ENCODE data around the gene TTLL11. TPM values are rescaled to one million over a fixed set of nuclear protein-coding genes. Genes with fewer than 3 reads are reported as not detected.

Gene TTLL11
- total RNA-seq, 4 donors from 2014 or later, result 9.8 to 18.6 (median 15.6) TPM

DNA sequence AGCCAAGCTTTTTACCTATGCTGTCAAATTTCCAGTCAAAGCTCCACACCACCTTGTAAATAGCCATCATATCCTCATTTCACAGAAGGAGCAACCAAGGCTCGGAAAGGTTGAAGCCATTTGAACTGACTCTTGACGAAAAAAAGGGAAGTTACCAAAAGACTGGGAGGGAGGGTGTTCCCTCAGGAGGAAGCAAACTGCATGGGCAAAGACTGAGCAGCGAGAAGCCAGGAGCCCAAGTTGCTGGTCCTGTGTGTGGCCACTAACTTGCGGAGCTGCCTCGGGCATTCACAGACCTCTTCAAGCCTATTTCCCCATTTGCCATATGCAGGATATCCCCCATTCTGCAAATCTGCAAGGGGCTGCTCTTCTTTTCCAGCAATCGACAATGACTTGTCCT, 37.4 kb downstream of the TTLL11 start:
- H3K27ac ChIP-seq, result no peak overlapping the region
- no peak overlapping the region for H3K4me3 ChIP-seq
- TF ChIP-seq POLR2A (IDR thresholded peaks at IDR 0.05) (no peak), EP300 (IDR thresholded peaks at IDR 0.05) (no peak)
- TF ChIP-seq, protein P1, sequence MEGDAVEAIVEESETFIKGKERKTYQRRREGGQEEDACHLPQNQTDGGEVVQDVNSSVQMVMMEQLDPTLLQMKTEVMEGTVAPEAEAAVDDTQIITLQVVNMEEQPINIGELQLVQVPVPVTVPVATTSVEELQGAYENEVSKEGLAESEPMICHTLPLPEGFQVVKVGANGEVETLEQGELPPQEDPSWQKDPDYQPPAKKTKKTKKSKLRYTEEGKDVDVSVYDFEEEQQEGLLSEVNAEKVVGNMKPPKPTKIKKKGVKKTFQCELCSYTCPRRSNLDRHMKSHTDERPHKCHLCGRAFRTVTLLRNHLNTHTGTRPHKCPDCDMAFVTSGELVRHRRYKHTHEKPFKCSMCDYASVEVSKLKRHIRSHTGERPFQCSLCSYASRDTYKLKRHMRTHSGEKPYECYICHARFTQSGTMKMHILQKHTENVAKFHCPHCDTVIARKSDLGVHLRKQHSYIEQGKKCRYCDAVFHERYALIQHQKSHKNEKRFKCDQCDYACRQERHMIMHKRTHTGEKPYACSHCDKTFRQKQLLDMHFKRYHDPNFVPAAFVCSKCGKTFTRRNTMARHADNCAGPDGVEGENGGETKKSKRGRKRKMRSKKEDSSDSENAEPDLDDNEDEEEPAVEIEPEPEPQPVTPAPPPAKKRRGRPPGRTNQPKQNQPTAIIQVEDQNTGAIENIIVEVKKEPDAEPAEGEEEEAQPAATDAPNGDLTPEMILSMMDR (IDR thresholded peaks at IDR 0.05), result no peak
- DNase-seq (ENCODE audit: low spot score in 2 of 2), result no peak
- 79 to 91% methylated on average over 6 of the region's 6 CpGs for WGBS, 2 donors
- peaks cover 0 to 16% (median 0%) of the 10 kb centered on the region in 4 donors for H3K4me1 ChIP-seq
- peaks cover 0 to 4% (median 0%) of the 10 kb centered on the region in 3 donors for H3K36me3 ChIP-seq
- no peaks in the 10 kb centered on the region for H3K27me3 ChIP-seq
- H3K9me3 ChIP-seq, result no peaks in the 10 kb centered on the region

DNA sequence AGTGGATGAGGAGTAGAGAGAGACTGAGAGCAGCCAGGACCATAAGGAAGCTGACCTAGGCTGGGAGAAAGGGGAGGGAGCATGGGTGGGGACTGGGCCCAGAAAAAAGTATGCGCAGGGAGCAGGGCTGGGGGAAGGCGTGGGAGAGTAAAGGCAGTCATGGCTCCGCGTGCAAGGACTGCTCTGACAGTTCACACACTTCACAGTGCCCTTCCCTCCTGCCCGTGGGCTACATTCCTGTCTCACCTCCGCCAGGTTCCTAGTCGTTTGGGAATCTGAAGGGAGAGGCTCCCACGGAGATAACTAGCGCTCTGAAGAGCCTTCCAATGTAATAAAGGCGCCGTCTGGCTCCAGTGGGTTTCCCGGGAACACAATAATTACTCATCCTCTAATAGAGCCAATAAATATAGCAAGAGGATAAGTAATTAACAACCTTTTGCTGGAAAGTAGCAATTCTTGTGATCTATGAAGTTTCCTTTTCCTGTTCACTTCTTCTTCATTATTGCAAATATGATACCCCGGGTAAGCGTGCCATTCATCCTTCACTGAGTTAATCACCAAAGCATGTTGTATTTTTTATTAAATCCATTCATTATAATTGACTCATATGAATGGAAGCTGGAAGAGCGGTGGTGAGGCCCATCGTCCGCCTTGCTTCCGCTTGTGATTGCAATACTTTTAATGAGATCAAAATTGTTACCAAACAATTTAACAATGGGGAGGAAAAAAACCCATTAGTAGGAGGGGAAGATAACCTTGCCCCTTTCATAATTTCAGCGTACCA, 39.3 kb downstream of the TTLL11 start:
- no peaks in the 10 kb centered on the region for H3K27me3 ChIP-seq
- no peaks in the 10 kb centered on the region for H3K9me3 ChIP-seq
- no peaks in the 10 kb centered on the region for H3K36me3 ChIP-seq
- 64 to 65% methylated on average over 19 of the region's 19 CpGs for WGBS, 2 donors
- H3K4me3 ChIP-seq, result no peak overlapping the region
- TF ChIP-seq EP300 (IDR thresholded peaks at IDR 0.05), result no peak
- no peak for TF ChIP-seq POLR2A (IDR thresholded peaks at IDR 0.05)
- TF ChIP-seq, protein P1 (IDR thresholded peaks at IDR 0.05), result no peak
- no peak for DNase-seq (ENCODE audit: low spot score in 2 of 2)
- peaks cover 0 to 16% (median 0%) of the 10 kb centered on the region in 4 donors for H3K4me1 ChIP-seq
- no peak overlapping the region for H3K27ac ChIP-seq

DNA sequence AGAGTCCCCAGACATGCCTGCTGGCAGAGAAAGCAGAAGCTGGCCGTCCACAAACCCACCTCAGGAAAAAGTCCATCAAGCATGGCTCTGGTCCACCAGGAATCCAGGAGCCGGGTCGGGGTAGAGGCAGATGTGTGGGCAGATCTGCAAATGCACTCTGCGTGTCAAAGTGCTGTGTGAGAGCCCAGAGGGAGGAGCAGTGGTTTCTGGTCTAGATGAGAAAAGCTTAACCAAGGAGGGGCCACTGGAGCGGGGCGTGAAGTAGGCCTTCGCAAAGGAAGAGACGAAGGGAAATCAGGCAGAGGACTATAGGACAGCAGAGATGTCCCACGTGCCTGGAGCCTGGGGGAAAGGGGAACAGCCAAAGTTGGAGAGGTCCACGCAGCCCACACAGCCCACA, 40.0 kb downstream of the TTLL11 start:
- Histone ChIP-seq H3K27me3 (no peaks in the 10 kb centered on the region), H3K9me3 (no peaks in the 10 kb centered on the region), H3K4me3 (no peak overlapping the region), H3K27ac (no peak overlapping the region), H3K4me1 (peaks cover 0 to 14% (median 0%) of the 10 kb centered on the region in 4 donors), H3K36me3 (no peaks in the 10 kb centered on the region)
- 64 to 65% methylated on average over 10 of the region's 10 CpGs for WGBS, 2 donors
- TF ChIP-seq EP300 (IDR thresholded peaks at IDR 0.05) (no peak), POLR2A (IDR thresholded peaks at IDR 0.05) (no peak)
- TF ChIP-seq, protein P1 (IDR thresholded peaks at IDR 0.05), result no peak
- no peak for DNase-seq (ENCODE audit: low spot score in 2 of 2)

DNA sequence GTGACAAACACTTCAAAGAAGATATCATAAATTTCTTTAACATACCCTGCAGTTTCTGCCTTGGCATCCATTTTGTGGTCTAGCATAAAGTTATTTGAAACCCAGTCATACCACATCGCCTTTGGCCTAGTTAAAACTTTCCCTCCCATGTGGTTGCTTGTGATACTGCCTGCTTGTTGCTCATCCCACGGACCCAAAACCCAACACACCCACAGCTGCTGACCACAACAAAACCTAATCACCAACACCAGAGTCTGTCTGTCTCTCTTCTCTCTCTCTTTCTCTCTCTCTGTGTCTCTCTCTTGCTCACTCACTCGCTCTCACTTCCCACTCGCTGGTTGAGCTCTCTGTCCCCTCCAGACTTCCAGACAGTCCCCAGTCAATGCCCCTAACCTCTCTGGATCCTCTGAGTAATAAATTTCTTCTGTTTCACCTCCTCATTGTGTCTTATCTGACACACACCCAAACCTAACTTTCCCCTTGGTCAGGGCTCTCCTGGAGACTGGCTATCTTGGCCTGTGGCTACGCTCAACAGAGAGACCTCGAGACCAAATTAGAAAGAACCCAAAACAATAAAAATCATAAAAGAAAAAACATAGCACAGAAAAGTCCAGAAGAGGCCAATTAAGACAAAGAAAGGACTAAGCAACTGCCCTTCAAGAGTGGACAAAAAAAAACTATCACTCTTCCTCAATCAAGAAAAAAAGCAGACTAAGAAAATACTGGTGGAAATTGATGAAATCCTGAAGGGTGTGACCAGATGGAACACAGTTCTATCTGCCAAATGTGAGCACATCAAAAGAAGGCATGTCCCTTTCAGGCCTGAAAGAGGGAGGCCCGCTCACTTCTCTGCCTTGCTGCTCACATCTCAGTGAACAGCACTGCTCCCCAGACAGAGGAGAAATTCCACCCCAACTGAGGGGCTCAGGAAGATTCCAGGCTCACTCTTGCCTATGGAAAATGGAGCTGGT, 41.5 kb downstream of the TTLL11 start:
- TF ChIP-seq, protein P1 (IDR thresholded peaks at IDR 0.05), result no peak
- TF ChIP-seq POLR2A (IDR thresholded peaks at IDR 0.05), result no peak
- no peak for TF ChIP-seq EP300 (IDR thresholded peaks at IDR 0.05)
- Histone ChIP-seq H3K36me3 (peaks cover 0 to 2% (median 0%) of the 10 kb centered on the region in 3 donors), H3K27me3 (no peaks in the 10 kb centered on the region), H3K4me3 (no peak overlapping the region), H3K4me1 (peaks cover 0 to 9% (median 0%) of the 10 kb centered on the region in 4 donors), H3K9me3 (no peaks in the 10 kb centered on the region), H3K27ac (no peak overlapping the region)
- DNase-seq (ENCODE audit: low spot score in 2 of 2), result no peak
- 86 to 90% methylated on average over 7 of the region's 7 CpGs for WGBS, 2 donors

All from tibial nerve (tissue), 4 donors.